H54 (cell line): ENCODE measurements around the gene GAK.
"Not testable (repeated sequence)": the region's sequence is repeated elsewhere in the genome, so short reads cannot be mapped to it uniquely, and the experiment has no call there.

Experiments
- DNase-seq: peaks from one replicate; pipeline ENCODE4 v3.0.0; 2011; ENCODE audit warnings: low spot score, mixed read lengths; ENCODE audit not compliant: insufficient read length
- FAIRE-seq: peaks from 3 replicates; lab custom pipeline; 2011; peaks lifted over from hg19 to GRCh38; lab: Jason Lieb, UNC
- POLR2A ChIP-seq: IDR thresholded peaks from 2 replicates; pipeline ENCODE4 v1.6.1; 2011; ENCODE audit warnings: low read depth, mild to moderate bottlenecking, low read length

Gene GAK

GRCh38 chr4:951594-952468 lies 19.7 kb upstream of the GAK start:
- FAIRE-seq, result no peak
- TF ChIP-seq POLR2A, result no peak
- no peak for DNase-seq

- no peak for TF ChIP-seq POLR2A
- no peak for FAIRE-seq
- DNase-seq, result no peak
Observed at GRCh38 chr4:951186-951585, 19.1 kb upstream of the GAK start.

DNA sequence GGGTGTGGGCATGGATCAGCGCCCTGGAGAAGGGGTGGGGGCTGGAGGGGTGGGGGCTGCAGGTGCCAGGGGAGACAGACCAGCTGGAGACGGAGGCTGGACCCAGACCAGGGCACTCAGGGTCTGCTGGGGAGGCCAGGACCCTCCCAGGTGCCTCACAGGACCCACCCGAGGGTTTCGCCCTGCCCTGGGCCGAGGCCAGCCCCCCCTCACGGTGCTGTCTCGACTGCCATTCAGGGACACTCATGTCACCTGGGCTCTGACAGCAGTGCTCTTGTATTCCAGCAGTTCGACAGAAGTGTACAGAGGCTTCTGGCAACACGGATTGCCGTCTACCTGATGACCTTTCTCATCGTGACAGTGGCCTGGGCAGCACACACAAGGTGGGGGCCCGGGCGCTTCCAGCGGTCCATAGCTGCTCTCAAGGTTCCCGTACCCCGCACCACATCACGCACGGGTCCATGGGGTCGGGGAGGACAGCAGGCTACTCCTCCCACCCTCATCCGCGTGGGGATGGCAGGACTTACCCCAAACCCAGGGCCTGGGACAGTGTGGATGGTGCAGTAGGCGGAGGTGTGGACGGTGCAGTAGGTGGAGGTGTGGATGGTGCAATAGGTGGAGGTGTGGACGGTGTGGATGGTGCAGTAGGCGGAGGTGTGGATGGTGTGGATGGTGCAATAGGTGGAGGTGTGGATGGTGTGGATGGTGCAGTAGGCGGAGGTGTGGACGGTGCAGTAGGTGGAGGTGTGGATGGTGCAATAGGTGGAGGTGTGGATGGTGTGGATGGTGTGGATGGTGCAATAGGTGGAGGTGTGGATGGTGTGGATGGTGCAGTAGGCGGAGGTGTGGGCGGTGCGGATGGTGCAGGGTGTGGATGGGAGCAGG lies 18.3 kb upstream of the GAK start:
- DNase-seq (no peak), FAIRE-seq (no peak)
- TF ChIP-seq POLR2A, result no peak

DNA sequence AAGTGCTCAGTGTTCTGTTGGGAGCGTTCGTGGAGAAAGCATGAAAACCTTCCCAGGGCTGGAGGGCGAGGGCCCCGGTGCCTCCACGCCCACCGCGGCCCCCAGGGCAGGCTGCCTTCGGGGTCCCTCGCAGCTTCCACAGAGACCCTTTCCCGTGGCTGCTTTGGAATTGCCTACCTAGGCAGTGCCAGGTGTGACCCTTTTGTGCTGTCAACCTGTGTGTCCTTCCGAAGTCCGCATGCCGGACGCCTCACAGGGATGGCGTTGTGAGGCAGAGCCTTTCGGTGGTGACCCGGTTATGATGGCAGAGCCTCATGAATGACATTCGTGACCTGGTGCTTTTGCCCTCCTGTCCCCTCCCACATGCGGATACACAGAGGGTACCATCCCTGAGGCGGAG lies 17.5 kb upstream of the GAK start:
- no peak for FAIRE-seq
- TF ChIP-seq POLR2A, result no peak
- no peak for DNase-seq

GRCh38 chr4:948936-949300 lies 16.8 kb upstream of the GAK start:
- DNase-seq, result no peak
- no peak for TF ChIP-seq POLR2A
- no peak for FAIRE-seq

- FAIRE-seq (no peak), DNase-seq (no peak)
- TF ChIP-seq POLR2A, result no peak
Observed at GRCh38 chr4:948101-948935, 16.2 kb upstream of the GAK start.

DNA sequence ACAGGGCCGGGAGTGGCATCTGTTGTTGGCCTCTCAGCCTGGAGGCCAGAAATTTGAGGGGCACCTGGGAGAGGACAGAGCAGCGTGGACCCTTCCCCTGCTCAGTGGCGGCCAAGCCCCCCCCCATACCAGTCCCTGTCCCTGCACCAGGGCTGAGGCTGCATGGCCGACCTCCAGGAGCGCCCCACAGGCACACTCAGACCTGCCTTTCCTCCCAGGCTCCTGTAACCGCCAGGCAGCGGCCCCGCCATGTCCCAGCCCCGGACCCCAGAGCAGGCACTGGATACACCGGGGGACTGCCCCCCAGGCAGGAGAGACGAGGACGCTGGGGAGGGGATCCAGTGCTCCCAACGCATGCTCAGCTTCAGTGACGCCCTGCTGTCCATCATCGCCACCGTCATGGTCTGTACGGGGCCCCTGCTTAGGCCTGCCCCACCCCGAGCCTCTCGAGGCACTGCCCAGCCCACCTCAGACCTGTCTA lies 15.4 kb upstream of the GAK start:
- FAIRE-seq (no peak), DNase-seq (no peak)
- no peak for TF ChIP-seq POLR2A

DNA sequence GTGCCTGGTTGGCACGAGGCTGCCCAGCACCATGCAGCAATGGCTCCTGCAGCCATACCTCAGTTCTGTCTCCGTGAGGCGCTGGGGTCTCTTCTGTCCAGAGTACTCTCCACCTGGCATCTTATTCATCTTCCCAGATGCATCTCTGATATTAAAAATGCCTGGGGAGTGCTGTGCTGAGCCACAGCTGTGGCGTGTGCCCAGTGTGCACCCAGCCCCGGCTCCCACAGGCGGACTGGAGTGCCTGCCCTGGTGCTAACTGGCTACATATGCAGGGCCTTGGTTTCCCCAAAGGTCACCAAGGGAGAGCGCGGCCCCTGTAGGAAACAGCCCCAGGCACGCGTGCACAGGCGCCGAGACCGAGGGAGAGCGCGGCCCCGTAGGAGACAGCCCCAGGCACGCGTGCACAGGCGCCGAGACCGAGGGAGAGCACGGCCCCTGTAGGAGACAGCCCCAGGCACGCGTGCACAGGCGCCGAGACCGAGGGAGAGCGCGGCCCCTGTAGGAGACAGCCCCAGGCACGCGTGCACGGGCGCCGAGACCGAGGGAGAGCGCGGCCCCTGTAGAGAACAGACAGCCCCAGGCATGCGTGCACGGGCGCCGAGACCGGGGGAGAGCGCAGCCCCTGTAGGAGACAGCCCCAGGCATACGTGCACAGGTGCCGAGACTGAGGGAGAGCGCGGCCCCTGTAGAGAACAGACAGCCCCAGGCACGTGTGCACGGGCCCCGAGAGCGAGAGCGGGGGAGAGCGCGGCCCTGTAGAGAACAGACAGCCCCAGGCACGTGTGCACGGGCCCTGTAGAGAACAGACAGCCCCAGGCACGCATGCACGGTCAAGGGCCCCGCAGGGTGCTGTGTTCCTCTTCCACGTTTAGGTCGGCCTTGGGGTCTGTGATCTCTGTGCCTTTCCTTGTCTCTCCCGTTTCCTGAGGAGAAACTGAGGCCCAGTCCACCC lies 14.7 kb upstream of the GAK start:
- FAIRE-seq (no peak), DNase-seq (no peak)
- no peak for TF ChIP-seq POLR2A

GRCh38 chr4:946103-946450 lies 14.0 kb upstream of the GAK start:
- no peak for TF ChIP-seq POLR2A
- DNase-seq (no peak), FAIRE-seq (no peak)

DNA sequence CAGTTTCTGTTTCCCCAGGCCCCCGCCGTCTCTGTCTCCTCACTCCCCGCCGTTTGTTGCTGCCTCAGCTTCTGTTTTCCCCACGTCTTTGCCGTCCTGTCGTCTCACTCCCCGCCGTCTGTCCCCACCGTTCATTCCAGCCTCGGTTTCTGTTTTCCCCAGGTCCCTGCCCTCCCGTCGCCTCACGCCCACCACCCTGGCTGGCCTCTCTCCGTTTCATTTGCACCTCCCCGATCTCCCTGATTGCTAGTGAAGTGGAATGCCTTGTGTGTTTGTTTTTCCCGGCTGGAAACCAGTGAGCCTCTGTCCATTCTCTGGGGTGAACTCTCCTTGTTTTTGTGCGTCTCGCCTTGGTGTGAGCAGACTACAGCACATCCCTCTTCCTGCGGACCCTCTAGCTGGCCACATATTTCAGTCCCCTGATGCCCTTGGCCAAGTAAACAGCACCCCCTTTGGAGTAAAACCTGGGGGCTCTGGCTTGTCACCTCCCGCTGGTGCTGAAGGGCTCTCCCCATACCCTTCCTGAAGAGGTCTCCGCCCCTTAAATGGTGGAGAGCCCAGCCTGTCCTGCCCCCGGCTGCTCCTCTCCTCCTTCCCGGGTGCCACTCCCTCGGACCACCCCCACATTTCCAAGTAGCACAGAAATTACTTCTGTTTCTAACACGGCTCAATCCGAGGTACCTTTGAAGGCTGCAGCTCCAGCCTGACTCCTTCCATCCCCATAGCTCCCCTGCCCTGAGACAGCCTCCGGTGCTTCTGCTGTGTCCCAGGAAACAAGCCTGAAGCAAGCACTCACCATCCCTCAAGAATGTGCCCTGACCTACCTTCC lies 13.4 kb upstream of the GAK start:
- no peak for TF ChIP-seq POLR2A
- no peak for FAIRE-seq

GRCh38 chr4:939508-939907 lies 7.4 kb upstream of the GAK start:
- not testable (repeated sequence) for FAIRE-seq, DNase-seq

More for the DNA sequence above, 13.4 kb upstream of the GAK start:
- no peak for DNase-seq

- no peak for FAIRE-seq
- TF ChIP-seq POLR2A, result no peak
- no peak for DNase-seq
Observed at GRCh38 chr4:932713-933070, 576 bp upstream of the GAK start.
